AG04449 (cell line): Measurements from ENCODE around the gene MTHFD1L.

Experiments
- CTCF ChIA-PET: fragments of 350-600 bp; formaldehyde crosslinking; extraction: SDS; loops from one replicate; lab custom pipeline; 2021; ENCODE audit warnings: antibody characterized with exemption; lab: Yijun Ruan, JAX
- POLR2A ChIA-PET: fragments of 400-600, 350-600 bp; formaldehyde crosslinking; extraction: SDS; loops from one replicate; lab custom pipeline; 2020; ENCODE audit warnings: antibody characterized with exemption, inconsistent platforms; lab: Yijun Ruan, JAX
- DNase-seq: peaks from one replicate; pipeline ENCODE4 v3.0.0-alpha.2; 2010; ENCODE audit warnings: low read depth, low spot score
- H3K4me3 ChIP-seq: 2 replicates; pipeline ENCODE4 v1.5.1; 2011; ENCODE audit warnings: low read depth, mild to moderate bottlenecking, control low read depth, low read length
- TF ChIP-seq, protein P1 (sequence below): IDR thresholded peaks from one replicate; pipeline ENCODE4 v1.5.1; 2011; ENCODE audit warnings: mild to moderate bottlenecking, moderate library complexity, low read length, control low read depth, inconsistent platforms; ENCODE audit not compliant: insufficient read depth; ENCODE audit errors: missing control alignments

MTHFD1L gene

DNA sequence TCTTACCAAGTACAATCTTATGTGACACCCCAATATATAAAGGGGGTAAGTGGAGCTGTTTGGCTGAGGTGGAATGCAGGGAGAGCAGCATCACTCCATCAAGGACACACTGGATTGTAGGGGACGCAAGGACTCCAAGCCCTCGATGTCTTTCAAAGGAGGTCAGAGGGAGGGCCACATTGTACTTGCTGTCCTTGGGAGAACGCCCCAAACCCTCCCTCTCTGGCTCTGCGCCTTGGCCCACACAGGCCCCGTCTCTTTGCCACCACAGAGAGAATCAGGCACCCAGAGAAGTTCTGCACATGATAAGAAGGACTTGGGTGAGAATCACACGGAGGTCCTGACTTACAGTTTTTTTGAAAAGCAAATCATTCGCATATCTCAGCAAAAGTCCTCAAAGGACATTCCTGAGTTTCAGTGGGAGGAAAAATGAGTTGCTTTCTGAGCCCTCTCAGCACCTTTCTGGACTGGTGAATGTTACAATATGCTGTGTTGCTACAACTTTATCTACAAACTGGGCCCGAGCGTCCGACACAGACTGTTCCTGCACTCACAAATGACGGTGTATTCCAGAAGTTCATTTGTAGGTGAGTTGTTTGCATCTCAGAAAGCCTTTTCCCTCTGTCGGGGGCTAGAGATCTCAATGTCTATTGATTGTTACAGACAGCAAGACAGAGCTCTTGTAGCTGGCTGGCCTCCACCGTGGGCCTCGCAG lies 281.8 kb downstream of the MTHFD1L start:
- TF ChIP-seq, protein P1, sequence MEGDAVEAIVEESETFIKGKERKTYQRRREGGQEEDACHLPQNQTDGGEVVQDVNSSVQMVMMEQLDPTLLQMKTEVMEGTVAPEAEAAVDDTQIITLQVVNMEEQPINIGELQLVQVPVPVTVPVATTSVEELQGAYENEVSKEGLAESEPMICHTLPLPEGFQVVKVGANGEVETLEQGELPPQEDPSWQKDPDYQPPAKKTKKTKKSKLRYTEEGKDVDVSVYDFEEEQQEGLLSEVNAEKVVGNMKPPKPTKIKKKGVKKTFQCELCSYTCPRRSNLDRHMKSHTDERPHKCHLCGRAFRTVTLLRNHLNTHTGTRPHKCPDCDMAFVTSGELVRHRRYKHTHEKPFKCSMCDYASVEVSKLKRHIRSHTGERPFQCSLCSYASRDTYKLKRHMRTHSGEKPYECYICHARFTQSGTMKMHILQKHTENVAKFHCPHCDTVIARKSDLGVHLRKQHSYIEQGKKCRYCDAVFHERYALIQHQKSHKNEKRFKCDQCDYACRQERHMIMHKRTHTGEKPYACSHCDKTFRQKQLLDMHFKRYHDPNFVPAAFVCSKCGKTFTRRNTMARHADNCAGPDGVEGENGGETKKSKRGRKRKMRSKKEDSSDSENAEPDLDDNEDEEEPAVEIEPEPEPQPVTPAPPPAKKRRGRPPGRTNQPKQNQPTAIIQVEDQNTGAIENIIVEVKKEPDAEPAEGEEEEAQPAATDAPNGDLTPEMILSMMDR = no peak
- ChIA-PET POLR2A (no interaction called here), CTCF (no interaction called here)
- no peak overlapping the region for H3K4me3 ChIP-seq
- DNase-seq = no peak

DNA sequence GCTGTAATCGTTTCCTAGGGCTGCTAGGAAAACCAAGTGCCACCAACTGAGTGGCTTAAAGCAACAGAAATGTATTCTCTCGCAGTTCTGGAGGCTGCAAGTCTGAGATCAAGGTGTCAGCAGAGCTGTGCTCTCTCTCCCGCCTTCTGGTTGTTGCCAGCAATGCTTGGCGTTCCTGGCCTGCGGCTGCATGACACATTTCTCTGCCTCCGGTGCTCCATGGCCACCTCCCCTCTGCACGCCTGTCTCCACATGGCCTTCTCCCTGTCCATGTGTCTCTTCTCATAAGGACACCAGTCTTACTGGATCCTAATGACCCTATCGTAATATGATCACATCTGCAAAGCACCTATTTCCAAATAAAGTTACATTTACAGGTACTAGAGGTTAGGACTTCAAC lies 282.6 kb downstream of the MTHFD1L start:
- no peak overlapping the region for H3K4me3 ChIP-seq
- CTCF ChIA-PET = no interaction called here
- POLR2A ChIA-PET = no interaction called here
- DNase-seq = no peak
- TF ChIP-seq, protein P1 = no peak

DNA sequence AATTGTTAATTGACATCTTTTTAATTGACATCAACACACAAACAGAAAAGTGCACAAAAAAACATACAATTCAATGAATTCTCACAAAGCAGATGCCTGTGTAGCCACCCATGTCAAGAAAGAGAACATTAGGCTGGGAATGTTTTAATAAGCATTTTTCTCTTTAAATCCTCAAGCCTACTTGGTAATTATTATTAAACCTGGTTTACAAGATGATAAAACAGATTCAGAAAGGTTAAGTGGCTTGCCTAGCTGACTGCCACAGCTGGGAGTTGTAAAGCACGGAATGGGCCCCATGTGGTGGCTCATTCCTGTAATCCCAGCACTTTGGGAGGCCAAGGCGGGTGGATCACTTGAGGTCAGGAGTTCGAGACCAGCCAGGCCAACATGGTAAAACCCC lies 284.3 kb downstream of the MTHFD1L start:
- no peak overlapping the region for H3K4me3 ChIP-seq
- TF ChIP-seq, protein P1 = no peak
- CTCF ChIA-PET = no interaction called here
- DNase-seq = no peak
- POLR2A ChIA-PET = no interaction called here
